Small intestine (tissue), 7 donors: ENCODE measurements around the gene FOSL2. TPM values are rescaled to one million over a fixed set of nuclear protein-coding genes. Genes with fewer than 3 reads are reported as not detected.
A peak's percentile ranks its signal among the peaks of the same experiment; 100 is the strongest.

Experiments used
- DNase-seq, 2 donors: peaks; one replicate each; pipeline versions ENCODE4 v3.0.0 to v3.0.0-alpha.2; 2013
- FAIRE-seq: peaks from 2 replicates; lab custom pipeline; 2012; peaks lifted over from hg19 to GRCh38; lab: Jason Lieb, UNC
- H3K27ac ChIP-seq, 3 donors: one replicate each; pipeline ENCODE4 v1.5.1; 2013; ENCODE audit warnings: low read length in 2 of 3, mild to moderate bottlenecking in 2 of 3, control low read depth in 1 of 3, inconsistent platforms in 1 of 3, low read depth in 1 of 3, moderate library complexity in 1 of 3
- H3K27me3 ChIP-seq, 3 donors: one replicate each; pipeline ENCODE4 v1.6.1; 2013; ENCODE audit warnings: low read length in 3 of 3, inconsistent platforms in 1 of 3; ENCODE audit not compliant: control insufficient read depth in 3 of 3, insufficient read depth in 3 of 3
- H3K36me3 ChIP-seq, 3 donors: one replicate each; pipeline ENCODE4 v1.6.1; 2013; ENCODE audit warnings: low read length in 3 of 3, inconsistent platforms in 1 of 3, low read depth in 1 of 3, mild to moderate bottlenecking in 1 of 3, moderate library complexity in 1 of 3; ENCODE audit not compliant: control insufficient read depth in 3 of 3, insufficient read depth in 2 of 3
- H3K4me1 ChIP-seq, 3 donors: one replicate each; pipeline ENCODE4 v1.6.1; 2013; ENCODE audit warnings: low read length in 2 of 3, inconsistent platforms in 1 of 3, low read depth in 1 of 3, mild to moderate bottlenecking in 1 of 3, moderate library complexity in 1 of 3; ENCODE audit not compliant: control insufficient read depth in 3 of 3, insufficient read depth in 2 of 3
- H3K4me3 ChIP-seq, 3 donors: one replicate each; pipeline ENCODE4 v1.5.1; 2013; ENCODE audit warnings: low read length in 3 of 3, control low read depth in 1 of 3, inconsistent platforms in 1 of 3, low read depth in 1 of 3, mild to moderate bottlenecking in 1 of 3, moderate library complexity in 1 of 3
- H3K9me3 ChIP-seq, 2 donors: one replicate each; pipeline ENCODE4 v1.6.1; 2013; ENCODE audit warnings: low read depth in 1 of 2, low read length in 1 of 2; ENCODE audit not compliant: control insufficient read depth in 2 of 2, insufficient read depth in 1 of 2
- WGBS, 3 donors: extraction: QIAGEN DNeasy Blood & Tissue Kit; methylation state at CpG; one replicate each; pipeline ENCODE4 v1.1.7; 2013; 5-methylcytosine and 5-hydroxymethylcytosine counted together
- polyA plus RNA-seq, 4 donors: library from polyadenylated mRNA; stranded (reverse) in 3 of 4; unstranded in 1 of 4; fragments of 200-250 nt in 3 of 4; fragments of 120-200 nt in 1 of 4; gene quantifications; one replicate each; pipeline versions ENCODE4 v1.2.1 to v1.2.3, GENCODE V29; 2013
- donor health status: healthy with polysubstance abuse.
- donor health status: control.
- donor health status: control.
- donor health status: Bipolar disorder and iron deficiency.
- donor health status: healthy.

The FOSL2 gene
- polyA plus RNA-seq, 4 donors: 29.2 to 82.6 (median 40.7) TPM

DNA sequence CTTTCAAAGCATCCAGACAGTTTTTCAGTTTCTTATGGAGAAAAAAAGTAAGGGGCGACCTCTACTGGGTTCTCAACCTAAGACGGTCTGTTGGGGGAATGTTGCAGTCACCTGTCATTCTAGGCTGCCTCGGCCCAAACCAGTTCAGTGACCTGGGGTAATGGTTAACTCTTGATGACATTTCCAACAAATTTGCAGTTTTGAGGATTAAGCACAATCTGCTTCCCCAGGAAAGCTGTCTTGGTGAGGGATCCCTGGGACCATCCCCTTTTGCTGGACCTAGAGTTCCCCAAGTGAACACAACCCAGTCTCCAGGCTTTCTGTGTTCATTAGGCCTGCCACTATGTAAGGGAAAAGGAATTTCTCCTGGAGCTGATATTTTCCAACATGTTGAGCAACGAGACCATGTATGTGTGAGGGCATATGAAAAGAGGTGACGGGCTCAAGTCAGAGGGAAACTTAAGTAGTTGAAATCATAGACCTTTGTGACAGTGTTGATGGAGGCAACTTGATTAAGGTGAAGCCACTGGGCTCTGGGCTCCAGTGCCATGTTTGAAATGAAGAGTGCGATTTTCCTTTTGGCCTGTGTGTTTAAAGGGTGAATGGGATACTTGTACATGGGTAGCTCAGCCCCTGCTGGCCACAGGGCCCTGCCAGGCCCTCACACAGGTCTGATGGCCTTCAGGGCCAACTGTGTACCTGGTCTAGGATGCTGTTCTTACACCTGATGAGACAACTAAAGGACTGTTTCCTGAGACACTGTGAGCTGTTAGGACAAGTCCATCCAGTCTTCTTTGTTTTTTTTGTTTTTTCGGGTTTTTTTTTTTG is 27.0 kb downstream of the FOSL2 start:
- Histone ChIP-seq H3K4me3 (no peak overlapping the region), H3K4me1 (peaks cover 0 to 30% (median 7%) of the 10 kb centered on the region in 3 donors), H3K9me3 (no peaks in the 10 kb centered on the region), H3K36me3 (peaks cover 3 to 25% (median 9%) of the 10 kb centered on the region in 3 donors), H3K27ac (peak overlapping the region in 1 of 3 donors; percentile 65), H3K27me3 (no peaks in the 10 kb centered on the region)
- DNase-seq (peak in 1 of 2 donors; percentile 75), FAIRE-seq (no peak)
- 67 to 79% (median 75%) methylated on average over 7 of the region's 7 CpGs for WGBS, 3 donors

DNA sequence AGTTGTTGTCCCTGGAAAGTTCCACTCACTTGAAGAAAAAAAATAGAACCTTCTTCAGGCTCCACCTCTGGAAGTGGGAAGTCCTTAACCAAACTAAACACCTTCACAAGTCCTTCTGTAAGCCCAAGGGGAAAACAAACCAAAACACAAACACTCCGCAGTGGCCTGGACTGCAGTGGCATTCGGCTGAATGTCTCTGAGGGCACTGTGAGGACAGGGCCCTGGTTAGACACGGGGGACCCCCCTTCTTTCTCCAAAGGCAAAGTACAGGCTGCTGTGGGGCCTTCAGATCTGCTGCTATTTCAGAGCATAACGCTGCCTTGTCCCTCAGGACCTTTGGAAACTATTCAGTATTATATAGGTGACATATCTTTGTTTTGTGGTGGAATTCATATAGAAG is 28.1 kb downstream of the FOSL2 start:
- Histone ChIP-seq H3K9me3 (no peaks in the 10 kb centered on the region), H3K27ac (no peak overlapping the region), H3K36me3 (peaks cover 1 to 18% (median 3%) of the 10 kb centered on the region in 3 donors), H3K4me3 (no peak overlapping the region), H3K4me1 (peaks cover 0 to 30% (median 12%) of the 10 kb centered on the region in 3 donors), H3K27me3 (no peaks in the 10 kb centered on the region)
- DNase-seq: peak in 1 of 2 donors; percentile 59
- FAIRE-seq: no peak
- WGBS, 3 donors: 58 to 68% (median 66%) methylated on average over 4 of the region's 4 CpGs

DNA sequence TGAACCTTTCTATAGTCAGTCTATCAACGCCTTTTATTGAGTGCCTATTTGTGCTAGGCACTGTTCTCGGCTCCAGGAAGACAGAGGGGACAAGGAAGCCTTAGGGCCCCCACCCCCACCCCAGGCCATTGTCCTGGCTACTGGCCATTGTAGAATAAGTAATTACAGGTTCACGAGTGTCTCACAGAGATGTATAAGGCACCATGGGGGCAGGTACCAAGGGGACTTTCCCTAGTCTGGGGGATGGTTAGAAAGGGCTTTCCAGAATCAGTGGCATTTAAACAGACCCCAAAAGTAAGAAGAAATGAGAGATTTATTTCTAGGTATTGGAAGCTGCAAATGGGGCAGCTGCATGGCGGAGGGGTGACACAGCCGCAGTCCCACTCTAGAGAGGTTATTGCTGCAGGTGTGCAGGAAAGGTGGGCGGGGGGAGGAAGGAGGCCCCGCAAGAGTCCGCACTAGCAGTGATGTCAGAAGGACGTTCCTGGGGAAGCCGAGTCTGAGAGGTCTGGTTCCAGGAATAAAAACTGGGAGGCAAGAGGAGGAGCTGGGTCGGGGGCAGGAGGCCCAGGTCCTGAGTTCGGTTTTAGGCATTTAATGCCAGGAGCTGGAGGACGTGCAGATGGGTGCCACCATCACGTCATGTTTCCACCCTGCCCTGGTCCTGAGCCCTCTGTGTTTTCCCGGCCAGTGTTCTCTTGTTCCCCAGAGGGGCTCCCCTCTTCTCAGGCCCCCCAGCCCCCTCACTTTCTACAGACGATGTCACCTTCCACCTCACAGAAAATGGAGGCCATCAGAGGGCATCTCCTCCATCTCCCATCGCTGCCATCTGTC is 30.5 kb downstream of the FOSL2 start:
- H3K4me1 ChIP-seq: peaks cover 0 to 30% (median 12%) of the 10 kb centered on the region in 3 donors
- H3K27ac ChIP-seq: peak overlapping the region; percentile 12 to 82 (median 61)
- H3K36me3 ChIP-seq: peaks cover 0 to 13% (median 0%) of the 10 kb centered on the region in 3 donors
- WGBS, 3 donors: 66 to 71% (median 67%) methylated on average over 17 of the region's 17 CpGs
- no peak for DNase-seq
- H3K4me3 ChIP-seq: no peak overlapping the region
- no peaks in the 10 kb centered on the region for H3K27me3 ChIP-seq
- no peaks in the 10 kb centered on the region for H3K9me3 ChIP-seq
- FAIRE-seq: no peak

DNA sequence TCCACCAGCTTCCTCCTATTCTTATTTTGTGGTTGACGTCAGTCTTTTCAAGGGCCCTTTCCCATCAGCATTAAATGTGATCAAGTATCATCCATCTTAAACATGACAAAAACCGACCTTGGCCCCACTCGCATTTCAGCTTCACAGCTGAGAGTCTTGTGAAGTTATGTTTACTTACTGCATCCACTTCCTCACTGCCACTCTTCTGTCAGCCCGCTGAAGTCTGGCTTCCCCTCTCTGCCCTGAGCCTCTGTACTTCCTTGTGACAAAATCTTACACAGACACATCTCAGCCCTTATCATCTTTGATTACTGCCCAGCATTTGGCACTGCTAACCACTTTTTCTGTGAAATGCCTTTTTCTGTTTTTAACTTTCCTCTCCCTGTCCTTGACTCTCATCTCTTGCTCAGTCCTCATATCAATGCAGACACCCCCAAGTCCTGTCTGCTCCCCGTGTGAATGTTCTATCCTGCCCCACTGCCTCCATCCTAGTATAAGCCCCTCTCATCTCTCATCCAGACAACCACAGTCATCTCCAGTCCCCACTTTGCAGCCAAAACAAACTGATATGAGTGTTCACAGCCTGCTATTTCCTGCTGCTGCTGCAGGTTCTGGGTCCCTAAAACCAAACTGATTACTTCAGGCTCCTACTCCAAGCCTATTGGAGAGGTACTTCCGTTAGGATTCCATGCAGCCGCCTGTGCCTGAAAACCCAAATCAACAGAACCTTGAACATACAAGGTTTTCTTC is 31.4 kb downstream of the FOSL2 start:
- peak in 1 of 2 donors; percentile 54 for DNase-seq
- Histone ChIP-seq H3K4me3 (no peak overlapping the region), H3K9me3 (no peaks in the 10 kb centered on the region), H3K36me3 (peaks cover 0 to 6% (median 0%) of the 10 kb centered on the region in 3 donors), H3K4me1 (peaks cover 0 to 27% (median 12%) of the 10 kb centered on the region in 3 donors), H3K27me3 (no peaks in the 10 kb centered on the region), H3K27ac (peak overlapping the region; percentile 12 to 82 (median 61))
- 13 to 15% (median 14%) methylated on average over 7 of the region's 7 CpGs for WGBS, 3 donors
- no peak for FAIRE-seq

DNA sequence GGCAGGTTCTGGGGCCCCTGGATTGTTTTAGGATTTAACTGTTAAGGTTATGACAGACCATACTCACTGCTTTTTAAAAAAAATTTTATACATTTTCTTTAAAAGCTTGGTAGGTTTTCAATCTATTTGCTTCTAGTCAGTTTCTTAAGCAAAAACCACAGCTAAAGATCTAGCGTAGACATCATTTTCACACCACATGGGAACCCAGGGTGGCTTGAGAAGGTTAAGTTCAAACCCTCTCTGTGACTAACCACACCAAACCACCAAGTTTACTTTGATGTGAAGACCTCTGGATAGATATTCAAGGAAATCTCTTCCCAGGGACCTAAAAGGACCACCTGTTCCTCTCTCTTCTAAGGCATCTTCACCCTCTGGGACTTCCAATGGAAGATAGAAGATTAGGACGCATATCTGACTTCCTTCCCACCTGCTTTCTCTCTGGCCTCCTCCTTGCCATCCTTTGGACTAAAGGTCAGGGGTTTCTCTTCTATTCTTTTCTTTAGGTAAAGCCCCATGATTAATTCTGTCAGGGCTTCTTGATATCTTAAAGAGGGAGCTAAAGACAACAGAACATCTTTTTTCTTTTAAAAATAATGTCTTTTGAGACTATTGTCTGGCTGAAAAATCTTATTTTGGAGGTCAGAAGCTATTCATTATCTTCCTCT is 32.3 kb downstream of the FOSL2 start:
- H3K36me3 ChIP-seq: peaks cover 0 to 6% (median 0%) of the 10 kb centered on the region in 3 donors
- peaks cover 0 to 19% (median 12%) of the 10 kb centered on the region in 3 donors for H3K4me1 ChIP-seq
- H3K4me3 ChIP-seq: no peak overlapping the region
- no peaks in the 10 kb centered on the region for H3K27me3 ChIP-seq
- H3K27ac ChIP-seq: peak overlapping the region in 1 of 3 donors; percentile 82
- H3K9me3 ChIP-seq: no peaks in the 10 kb centered on the region
- 44 to 60% (median 60%) methylated on average over 2 of the region's 2 CpGs for WGBS, 3 donors
- no peak for FAIRE-seq
- no peak for DNase-seq

DNA sequence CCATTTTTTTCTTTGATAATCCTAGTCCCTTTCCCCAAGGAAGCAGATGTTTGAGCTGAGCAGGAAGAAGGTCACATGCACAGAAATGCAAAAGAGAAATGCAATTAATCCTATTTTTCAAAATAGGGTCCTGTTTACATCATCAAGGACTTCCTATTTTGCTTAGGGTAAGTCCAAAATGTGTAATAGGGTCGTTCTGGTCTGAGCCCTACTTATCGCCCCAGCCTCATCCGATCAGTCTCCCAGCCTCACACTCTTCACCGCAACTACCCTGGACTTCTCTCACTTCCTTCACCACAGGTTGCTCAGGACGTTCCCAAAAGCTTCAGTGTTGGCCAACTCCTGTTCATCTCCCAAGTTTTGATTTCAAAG is 32.8 kb downstream of the FOSL2 start:
- H3K27ac ChIP-seq: no peak overlapping the region
- no peaks in the 10 kb centered on the region for H3K9me3 ChIP-seq
- H3K4me1 ChIP-seq: peaks cover 0 to 15% (median 12%) of the 10 kb centered on the region in 3 donors
- no peak for FAIRE-seq
- peaks cover 0 to 4% (median 0%) of the 10 kb centered on the region in 3 donors for H3K36me3 ChIP-seq
- no peaks in the 10 kb centered on the region for H3K27me3 ChIP-seq
- WGBS, 3 donors: 80 to 91% (median 81%) methylated on average over 5 of the region's 5 CpGs
- no peak overlapping the region for H3K4me3 ChIP-seq
- DNase-seq: no peak

DNA sequence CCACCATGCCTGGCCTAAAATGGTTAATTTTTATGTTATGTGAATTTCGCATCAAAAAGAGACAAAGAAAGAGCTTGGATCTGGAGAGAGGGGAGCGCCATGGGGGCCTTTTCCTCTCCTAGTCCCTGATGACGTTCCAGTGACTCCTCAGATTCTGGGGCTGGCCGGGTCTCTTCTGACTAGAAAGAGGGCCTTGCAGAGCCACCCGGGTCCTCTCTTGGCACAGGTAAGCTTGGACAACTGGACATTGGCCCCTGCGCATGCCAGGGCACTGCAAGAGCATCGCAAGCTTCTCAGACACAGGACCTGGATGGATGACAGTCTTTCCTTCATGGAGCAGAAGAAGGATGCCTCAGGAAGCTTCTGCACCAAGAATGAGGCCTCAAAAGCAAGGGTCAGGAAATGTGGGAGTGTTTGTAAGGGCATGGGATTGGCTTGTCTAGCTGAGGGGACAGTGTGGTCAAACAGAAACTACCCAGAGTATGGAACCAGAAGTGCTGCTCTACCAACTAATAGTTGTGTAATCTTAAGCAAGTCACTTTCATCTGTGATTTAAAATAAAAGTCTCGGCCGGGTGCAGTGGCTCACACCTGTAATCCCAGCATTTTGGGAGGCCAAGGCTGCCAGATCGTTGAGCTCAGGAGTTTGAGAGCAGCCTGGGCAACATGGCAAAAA is 35.2 kb downstream of the FOSL2 start:
- H3K4me3 ChIP-seq: no peak overlapping the region
- DNase-seq: no peak
- H3K27me3 ChIP-seq: no peaks in the 10 kb centered on the region
- peaks cover 0 to 12% (median 9%) of the 10 kb centered on the region in 3 donors for H3K4me1 ChIP-seq
- no peaks in the 10 kb centered on the region for H3K9me3 ChIP-seq
- no peak overlapping the region for H3K27ac ChIP-seq
- no peak for FAIRE-seq
- 90 to 95% (median 92%) methylated on average over 10 of the region's 10 CpGs for WGBS, 3 donors
- peaks cover 0 to 3% (median 0%) of the 10 kb centered on the region in 3 donors for H3K36me3 ChIP-seq
